Common myeloid progenitor, CD34-positive (primary cell): ENCODE measurements around the gene KRTAP29-1.

Source experiments
- CTCF ChIA-PET: fragments of 350-600 bp; sonication (Branson Sonifier 250); formaldehyde crosslinking; loops from one replicate; lab custom pipeline; 2021; ENCODE audit warnings: antibody characterized with exemption; lab: Charles Lee
- POLR2A ChIA-PET: fragments of 350-600 bp; sonication (Branson Sonifier 250); formaldehyde crosslinking; loops from one replicate; lab custom pipeline; 2021; ENCODE audit warnings: antibody characterized with exemption; lab: Charles Lee
- DNase-seq, 3 donors: peaks; one replicate each; pipeline versions ENCODE4 v3.0.0 to v3.0.0-alpha.2; 2013
- H3K27ac ChIP-seq, 2 experiments: 1 replicate in 1 of 2; 2 replicates in 1 of 2; pipeline ENCODE4 v1.7.0; 2013; ENCODE audit warnings: inconsistent platforms in 2 of 2, low read length in 2 of 2, mild to moderate bottlenecking in 2 of 2, low read depth in 1 of 2, moderate library complexity in 1 of 2; ENCODE audit not compliant: severe bottlenecking in 2 of 2, insufficient read depth in 1 of 2, poor library complexity in 1 of 2
- H3K27me3 ChIP-seq, 5 experiments: replicated peaks in 2 of 5; 1 replicate in 3 of 5; 2 replicates in 2 of 5; pipeline versions ENCODE4 v1.6.1 to v1.7.0; 2013; ENCODE audit warnings: low read length in 4 of 5, mild to moderate bottlenecking in 2 of 5, moderate library complexity in 2 of 5, inconsistent platforms in 1 of 5; ENCODE audit not compliant: insufficient read depth in 5 of 5, control insufficient read depth in 4 of 5
- H3K36me3 ChIP-seq, 4 experiments: 1 replicate in 2 of 4; 2 replicates in 2 of 4; pipeline versions ENCODE4 v1.6.1 to v1.7.0; 2013; ENCODE audit warnings: low read length in 3 of 4, control low read depth in 1 of 4, mild to moderate bottlenecking in 1 of 4; ENCODE audit not compliant: control insufficient read depth in 4 of 4, insufficient read depth in 4 of 4
- H3K4me1 ChIP-seq, 4 experiments: 1 replicate in 3 of 4; 2 replicates in 1 of 4; pipeline versions ENCODE4 v1.6.1 to v1.7.1; 2013; ENCODE audit warnings: low read length in 3 of 4, mild to moderate bottlenecking in 3 of 4, control low read depth in 1 of 4, inconsistent platforms in 1 of 4, moderate library complexity in 1 of 4; ENCODE audit not compliant: control insufficient read depth in 4 of 4, insufficient read depth in 4 of 4; ENCODE audit errors: control extremely low read depth in 1 of 4
- H3K4me3 ChIP-seq, 7 experiments: 1 replicate in 4 of 7; 2 replicates in 3 of 7; pipeline versions ENCODE4 v1.5.1 to v1.7.0; 2013; ENCODE audit warnings: mild to moderate bottlenecking in 7 of 7, low read length in 6 of 7, moderate library complexity in 6 of 7, inconsistent platforms in 2 of 7, low read depth in 2 of 7, control low read depth in 1 of 7; ENCODE audit not compliant: insufficient read depth in 4 of 7, control insufficient read depth in 1 of 7; ENCODE audit errors: extremely low read depth in 1 of 7
- H3K9me3 ChIP-seq, 5 experiments: 1 replicate in 4 of 5; 2 replicates in 1 of 5; pipeline versions ENCODE4 v1.6.1 to v1.7.1; 2013; ENCODE audit warnings: low read length in 4 of 5, mild to moderate bottlenecking in 2 of 5, inconsistent platforms in 1 of 5, low read depth in 1 of 5, moderate library complexity in 1 of 5; ENCODE audit not compliant: control insufficient read depth in 4 of 5, insufficient read depth in 2 of 5; ENCODE audit errors: control extremely low read depth in 1 of 5
- WGBS: methylation state at CpG from one replicate; pipeline ENCODE4 v1.1.5; 2013; ENCODE audit not compliant: insufficient coverage; 5-methylcytosine and 5-hydroxymethylcytosine counted together

Gene KRTAP29-1

GRCh38 chr17:41308918-41309359, 6.3 kb upstream of the KRTAP29-1 start, which contains the start of gene KRTAP16-1:
Gene KRTAP16-1, minus strand, starts transcription at chr17:41309309. Its CDS starts 56 bp downstream, at chr17:41309253.
- WGBS = 0% methylated on average over 6 of the region's 7 CpGs
- Histone ChIP-seq H3K9me3 (no peaks in the 10 kb centered on the region), H3K27me3 (no peaks in the 10 kb centered on the region), H3K4me1 (peaks cover 9 to 32% (median 23%) of the 10 kb centered on the region in 4 experiments), H3K36me3 (no peaks in the 10 kb centered on the region), H3K4me3 (peak within 1 kb of the TSS in 3 of 7 experiments; percentile 19 to 56 (median 40)), H3K27ac (peak within 1 kb of the TSS; percentile 33 to 74)
- peak in 2 of 3 donors; percentile 95 to 98 for DNase-seq
- CTCF ChIA-PET = interaction anchor here (1.1 to 1.7 kb wide), 4 partner anchors 13 to 401 kb away, joined by 3 to 14 read pairs (median 4); no protein-coding TSS in a partner anchor
- POLR2A ChIA-PET = no interaction called here

GRCh38 chr17:41308251-41308917, 5.7 kb upstream of the KRTAP29-1 start:
- peak; percentile 88 to 100 (median 98) for DNase-seq
- ChIA-PET CTCF (interaction anchor here (1.1 to 1.7 kb wide), 4 partner anchors 14 to 400 kb away, joined by 3 to 14 read pairs (median 4); no protein-coding TSS in a partner anchor), POLR2A (no interaction called here)
- peak overlapping the region in 3 of 7 experiments; percentile 19 to 56 (median 40) for H3K4me3 ChIP-seq
- peak overlapping the region; percentile 33 to 74 for H3K27ac ChIP-seq
- H3K36me3 ChIP-seq = no peaks in the 10 kb centered on the region
- 2% methylated on average over 10 of the region's 10 CpGs for WGBS
- H3K27me3 ChIP-seq = no peaks in the 10 kb centered on the region
- no peaks in the 10 kb centered on the region for H3K9me3 ChIP-seq
- peaks cover 9 to 34% (median 23%) of the 10 kb centered on the region in 4 experiments for H3K4me1 ChIP-seq

GRCh38 chr17:41307647-41308046, 5.0 kb upstream of the KRTAP29-1 start:
- H3K27me3 ChIP-seq = no peaks in the 10 kb centered on the region
- H3K9me3 ChIP-seq = no peaks in the 10 kb centered on the region
- H3K36me3 ChIP-seq = no peaks in the 10 kb centered on the region
- CTCF ChIA-PET = interaction anchor here (1.7 kb wide), 1 partner anchor 397 kb away, joined by 5 read pairs; no protein-coding TSS in a partner anchor
- POLR2A ChIA-PET = no interaction called here
- no peak overlapping the region for H3K27ac ChIP-seq
- H3K4me1 ChIP-seq = peaks cover 9 to 40% (median 24%) of the 10 kb centered on the region in 4 experiments
- peak overlapping the region in 2 of 7 experiments; percentile 19 to 51 for H3K4me3 ChIP-seq
- peak in 1 of 3 donors; percentile 18 for DNase-seq
- 91% methylated on average over 9 of the region's 9 CpGs for WGBS

- POLR2A ChIA-PET = no interaction called here
- DNase-seq = no peak
- Histone ChIP-seq H3K36me3 (no peaks in the 10 kb centered on the region), H3K27ac (no peak overlapping the region), H3K4me3 (no peak overlapping the region), H3K4me1 (peaks cover 3 to 44% (median 18%) of the 10 kb centered on the region in 4 experiments), H3K9me3 (no peaks in the 10 kb centered on the region), H3K27me3 (no peaks in the 10 kb centered on the region)
- CTCF ChIA-PET = interaction anchor here (1.0 to 1.8 kb wide), 2 partner anchors 10 to 19 kb away, joined by 4 read pairs; no protein-coding TSS in a partner anchor
- 84% methylated on average over 9 of the region's 12 CpGs for WGBS
Observed at GRCh38 chr17:41304091-41304490, 1.4 kb upstream of the KRTAP29-1 start.

- POLR2A ChIA-PET = interaction anchor here (0.7 kb wide), 1 partner anchor 162 kb away, joined by 4 read pairs; the partner anchor contains the start of gene KRTAP4-6
Observed at GRCh38 chr17:41302981-41303380, 330 bp upstream of the KRTAP29-1 start.

GRCh38 chr17:41301204-41301790, 1.4 kb downstream of the KRTAP29-1 start:
- CTCF ChIA-PET = interaction anchor here (2.1 kb wide), 1 partner anchor 21 kb away, joined by 10 read pairs; no protein-coding TSS in a partner anchor
- H3K9me3 ChIP-seq = no peaks in the 10 kb centered on the region
- DNase-seq = no peak
- 61% methylated on average over 3 of the region's 5 CpGs for WGBS
- no peaks in the 10 kb centered on the region for H3K36me3 ChIP-seq
- H3K4me3 ChIP-seq = no peak overlapping the region
- peaks cover 0 to 20% (median 3%) of the 10 kb centered on the region in 4 experiments for H3K4me1 ChIP-seq
- H3K27me3 ChIP-seq = no peaks in the 10 kb centered on the region
- POLR2A ChIA-PET = no interaction called here
- H3K27ac ChIP-seq = no peak overlapping the region

More at GRCh38 chr17:41302981-41303380, 330 bp upstream of the KRTAP29-1 start:
- Histone ChIP-seq H3K4me3 (no peak overlapping the region), H3K4me1 (peaks cover 3 to 32% (median 7%) of the 10 kb centered on the region in 4 experiments), H3K9me3 (no peaks in the 10 kb centered on the region), H3K36me3 (no peaks in the 10 kb centered on the region), H3K27ac (no peak overlapping the region), H3K27me3 (no peaks in the 10 kb centered on the region)
- WGBS = 100% methylated on average over 4 of the region's 4 CpGs
- no peak for DNase-seq
- CTCF ChIA-PET = interaction anchor here (1.0 to 1.8 kb wide), 2 partner anchors 11 to 20 kb away, joined by 4 read pairs; no protein-coding TSS in a partner anchor
